A673 (cell line): ENCODE data around the gene LARGE1. TPM values are rescaled to one million over a fixed set of nuclear protein-coding genes. Genes with fewer than 3 reads are reported as not detected.

ENCODE experiments used
- BruUV-seq: library from RNA; stranded (reverse); fragments of 400-500 nt; replicated peaks from 2 replicates; lab custom pipeline; 2021; lab: Mats Ljungman, UMichigan
- CTCF ChIA-PET: fragments of 300-600 bp; sonication (Branson Sonifier 250); formaldehyde crosslinking; loops from one replicate; lab custom pipeline; 2022; ENCODE audit warnings: antibody characterized with exemption; lab: Charles Lee
- POLR2A ChIA-PET: fragments of 300-600 bp; sonication (Branson Sonifier 250); formaldehyde crosslinking; loops from one replicate; lab custom pipeline; 2022; ENCODE audit warnings: antibody characterized with exemption; ENCODE audit not compliant: low non-redundant PET; lab: Charles Lee
- DNase-seq: peaks from one replicate; pipeline ENCODE4 v3.0.0-alpha.2; 2015; ENCODE audit warnings: low spot score
- H3K27ac ChIP-seq: fragments of 200-600 bp; sonication (generic); 2 replicates; pipeline ENCODE4 v1.5.1; 2016; ENCODE audit warnings: mixed run types, low read depth, mild to moderate bottlenecking, mixed read lengths, antibody characterized with exemption, low read length; ENCODE audit not compliant: poor library complexity, severe bottlenecking
- H3K27me3 ChIP-seq: fragments of 200-600 bp; sonication (generic); replicated peaks from 2 replicates; pipeline ENCODE4 v1.6.1; 2017; ENCODE audit warnings: mixed run types, low read depth, mild to moderate bottlenecking, mixed read lengths, antibody characterized with exemption, low read length; ENCODE audit not compliant: insufficient read depth, poor library complexity
- H3K36me3 ChIP-seq: fragments of 200-600 bp; sonication (generic); 2 replicates; pipeline ENCODE4 v1.6.1; 2016; ENCODE audit warnings: mixed run types, mild to moderate bottlenecking, mixed read lengths, antibody characterized with exemption, low read length; ENCODE audit not compliant: insufficient read depth, poor library complexity, severe bottlenecking
- H3K4me1 ChIP-seq: fragments of 200-600 bp; sonication (generic); 2 replicates; pipeline ENCODE4 v1.6.1; 2017; ENCODE audit warnings: mixed run types, mild to moderate bottlenecking, mixed read lengths, antibody characterized with exemption, low read length; ENCODE audit not compliant: insufficient read depth, poor library complexity, severe bottlenecking
- H3K4me3 ChIP-seq: fragments of 200-600 bp; sonication (generic); 2 replicates; pipeline ENCODE4 v1.5.1; 2016; ENCODE audit warnings: low read depth, mixed run types, mild to moderate bottlenecking, mixed read lengths, low read length; ENCODE audit not compliant: poor library complexity, severe bottlenecking
- H3K9me3 ChIP-seq: fragments of 200-600 bp; sonication (generic); 2 replicates; pipeline ENCODE4 v1.6.1; 2016; ENCODE audit warnings: mixed run types, low read depth, mild to moderate bottlenecking, mixed read lengths, antibody characterized with exemption, low read length; ENCODE audit not compliant: poor library complexity, severe bottlenecking
- CTCF ChIP-seq: fragments of 300-800, 200-600 bp; sonication (generic); conservative IDR thresholded peaks from 2 replicates; pipeline ENCODE4 v1.5.1; 2017; ENCODE audit warnings: low read depth, mild to moderate bottlenecking, antibody characterized with exemption, low read length, moderate library complexity, mixed read lengths
- EZH2 ChIP-seq: fragments of 200-600 bp; sonication (generic); IDR thresholded peaks from 2 replicates; pipeline ENCODE4 v1.6.1; 2017; ENCODE audit warnings: borderline replicate concordance, low read depth, mild to moderate bottlenecking, mixed read lengths, antibody characterized with exemption, low read length; ENCODE audit not compliant: poor library complexity, severe bottlenecking
- intact Hi-C: fragments of 100-400 bp; cut with micrococcal nuclease; formaldehyde crosslinking; loops from one replicate; pipeline ENCODE4 v1.10.0; 2022; ENCODE audit not compliant: unreplicated experiment
- total RNA-seq: library from RNA; stranded (reverse); gene quantifications from 2 replicates; pipeline ENCODE4 v1.2.3, GENCODE V29; 2021

Gene LARGE1
- total RNA-seq, 1 experiment from 2014 or later: not detected

DNA sequence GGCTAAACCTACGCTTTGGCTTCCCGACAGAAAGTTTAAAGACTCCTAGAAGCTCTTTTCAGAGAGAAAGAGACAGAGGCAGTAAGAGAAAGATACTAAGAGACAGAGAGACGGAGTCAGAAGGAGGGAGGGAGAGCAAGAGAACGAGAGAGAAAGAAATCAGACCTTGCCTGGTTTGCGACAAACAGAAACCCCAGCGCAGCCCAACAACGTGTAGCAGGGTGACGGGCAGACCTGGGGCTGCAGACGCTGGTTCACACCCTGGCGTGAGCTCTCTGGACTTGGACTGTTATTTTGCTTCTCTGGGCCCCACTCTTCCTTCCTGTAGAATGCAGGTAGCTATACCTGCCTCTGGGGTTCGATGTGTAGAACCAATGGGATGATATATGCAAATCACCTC is 617.7 kb downstream of the LARGE1 start:
- ChIA-PET CTCF (no interaction called here), POLR2A (no interaction called here)
- TF ChIP-seq CTCF (no peak), EZH2 (no peak)
- Histone ChIP-seq H3K9me3 (no peaks in the 10 kb centered on the region), H3K27me3 (no peaks in the 10 kb centered on the region), H3K27ac (no peak overlapping the region), H3K4me1 (no peaks in the 10 kb centered on the region), H3K36me3 (no peaks in the 10 kb centered on the region), H3K4me3 (no peak overlapping the region)
- intact Hi-C loops: loop anchor here (2.0 to 10.0 kb wide), 3 partner anchors 1722 to 1912 kb away; no protein-coding TSS in a partner anchor
- no TSS peak for BruUV-seq
- DNase-seq: no peak

DNA sequence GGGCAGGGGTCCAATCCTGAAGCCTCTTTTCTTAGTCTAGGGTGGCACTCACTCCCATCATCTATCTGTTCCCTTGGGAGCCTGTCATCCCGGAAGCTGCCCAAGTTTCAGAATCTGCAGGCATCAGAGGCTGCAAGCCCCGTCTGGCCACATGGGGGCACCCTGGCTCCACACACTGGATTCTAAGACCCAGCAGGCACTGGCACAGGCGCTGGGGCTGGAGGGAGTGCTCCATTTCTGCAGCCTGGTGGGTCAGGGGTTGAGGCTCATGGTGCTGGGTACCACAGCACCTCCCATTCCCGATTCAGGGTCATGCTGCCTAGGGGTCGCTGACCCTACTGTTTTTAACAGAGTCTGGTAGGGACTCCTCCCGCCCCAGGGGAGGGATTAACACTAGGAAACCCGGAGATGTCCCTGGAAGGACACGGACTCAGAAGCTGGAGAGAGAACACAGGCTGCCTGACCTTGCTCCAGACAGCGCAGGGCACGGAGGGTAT is 618.2 kb downstream of the LARGE1 start:
- Histone ChIP-seq H3K9me3 (no peaks in the 10 kb centered on the region), H3K27me3 (no peaks in the 10 kb centered on the region), H3K4me3 (no peak overlapping the region), H3K4me1 (no peaks in the 10 kb centered on the region), H3K27ac (no peak overlapping the region), H3K36me3 (no peaks in the 10 kb centered on the region)
- intact Hi-C loops: loop anchor here (2.0 to 10.0 kb wide), 3 partner anchors 1723 to 1913 kb away; no protein-coding TSS in a partner anchor
- ChIA-PET POLR2A (no interaction called here), CTCF (no interaction called here)
- peak; percentile 76 for DNase-seq
- no peak for TF ChIP-seq EZH2
- peak; percentile 90 for TF ChIP-seq CTCF
- no TSS peak for BruUV-seq

DNA sequence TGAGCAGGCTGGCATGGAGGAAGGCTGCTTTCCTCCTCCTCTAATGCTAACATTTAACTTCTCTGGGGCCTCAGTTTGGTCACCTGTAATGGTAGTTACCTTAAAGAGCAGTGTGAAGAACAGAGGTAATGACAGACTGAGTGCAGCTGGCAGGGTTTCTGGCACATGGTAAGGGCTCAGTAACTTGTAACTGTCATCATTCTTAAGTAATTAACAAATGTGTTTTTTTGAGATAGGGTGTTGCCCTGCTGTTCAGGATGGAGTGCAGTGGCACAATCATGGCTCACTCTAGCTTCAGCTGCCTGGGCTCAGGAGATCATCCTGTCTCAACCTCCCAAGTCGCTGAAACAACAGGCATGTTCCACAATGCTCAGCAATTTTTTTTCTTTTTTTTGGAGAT is 620.1 kb downstream of the LARGE1 start:
- POLR2A ChIA-PET: interaction anchor here (0.7 kb wide), 1 partner anchor 15 kb away, joined by 4 read pairs; no protein-coding TSS in a partner anchor
- DNase-seq: no peak
- TF ChIP-seq EZH2 (no peak), CTCF (no peak)
- Histone ChIP-seq H3K27ac (no peak overlapping the region), H3K27me3 (no peaks in the 10 kb centered on the region), H3K9me3 (no peaks in the 10 kb centered on the region), H3K36me3 (no peaks in the 10 kb centered on the region), H3K4me1 (no peaks in the 10 kb centered on the region), H3K4me3 (no peak overlapping the region)
- BruUV-seq: no TSS peak
- intact Hi-C loops: loop anchor here (5.0 to 10.0 kb wide), 2 partner anchors 1852 to 1915 kb away; no protein-coding TSS in a partner anchor
- CTCF ChIA-PET: no interaction called here
